NCI-H510A treated with DMSO at 0.1 percent for 48 hours (cell line): ENCODE measurements around the gene ASAP2.

Experiments
- DNase-seq: peaks from one replicate; lab custom pipeline; 2025; lab: John Stamatoyannopoulos, UW

The ASAP2 gene

DNA sequence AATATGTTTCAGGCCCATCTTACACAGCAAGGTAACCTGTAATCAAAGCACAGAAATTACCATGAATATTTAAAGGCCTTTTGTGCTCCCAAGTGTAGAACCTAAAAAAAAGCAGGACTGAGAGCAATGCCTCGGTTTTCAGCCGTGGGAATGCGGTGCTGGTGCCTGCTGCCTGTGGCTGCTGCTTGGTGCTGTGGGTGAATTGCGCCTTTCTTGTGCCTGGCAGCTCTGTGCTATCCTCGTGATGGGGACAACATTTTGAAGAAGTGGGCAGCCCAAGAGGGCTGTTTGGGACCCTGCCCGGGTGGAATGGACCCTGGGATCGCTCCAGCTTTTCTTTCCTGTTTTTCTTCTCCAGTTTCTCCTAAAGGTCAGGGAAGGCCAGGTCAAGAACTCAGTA, 91.2 kb downstream of the ASAP2 start:
- no peak for DNase-seq

DNA sequence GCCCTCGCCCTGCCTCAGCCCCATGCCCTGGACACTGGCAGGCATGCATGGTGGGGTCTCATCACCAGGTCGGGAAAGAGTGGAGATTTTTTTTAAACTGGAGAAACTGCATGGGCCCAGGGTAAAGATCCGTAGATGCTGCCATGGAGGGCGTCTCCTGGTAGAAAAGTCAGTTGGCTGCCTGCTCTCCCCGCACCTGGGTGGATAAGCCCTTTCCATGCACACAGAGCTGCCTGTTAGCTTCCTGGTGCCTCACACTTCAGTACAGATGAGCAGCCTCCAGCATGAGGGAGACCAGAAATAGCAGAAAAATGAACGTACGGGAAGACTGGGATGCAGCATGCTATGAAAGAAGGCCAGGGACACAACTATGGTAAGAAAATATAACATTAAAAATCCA, 92.0 kb downstream of the ASAP2 start:
- DNase-seq = no peak

DNA sequence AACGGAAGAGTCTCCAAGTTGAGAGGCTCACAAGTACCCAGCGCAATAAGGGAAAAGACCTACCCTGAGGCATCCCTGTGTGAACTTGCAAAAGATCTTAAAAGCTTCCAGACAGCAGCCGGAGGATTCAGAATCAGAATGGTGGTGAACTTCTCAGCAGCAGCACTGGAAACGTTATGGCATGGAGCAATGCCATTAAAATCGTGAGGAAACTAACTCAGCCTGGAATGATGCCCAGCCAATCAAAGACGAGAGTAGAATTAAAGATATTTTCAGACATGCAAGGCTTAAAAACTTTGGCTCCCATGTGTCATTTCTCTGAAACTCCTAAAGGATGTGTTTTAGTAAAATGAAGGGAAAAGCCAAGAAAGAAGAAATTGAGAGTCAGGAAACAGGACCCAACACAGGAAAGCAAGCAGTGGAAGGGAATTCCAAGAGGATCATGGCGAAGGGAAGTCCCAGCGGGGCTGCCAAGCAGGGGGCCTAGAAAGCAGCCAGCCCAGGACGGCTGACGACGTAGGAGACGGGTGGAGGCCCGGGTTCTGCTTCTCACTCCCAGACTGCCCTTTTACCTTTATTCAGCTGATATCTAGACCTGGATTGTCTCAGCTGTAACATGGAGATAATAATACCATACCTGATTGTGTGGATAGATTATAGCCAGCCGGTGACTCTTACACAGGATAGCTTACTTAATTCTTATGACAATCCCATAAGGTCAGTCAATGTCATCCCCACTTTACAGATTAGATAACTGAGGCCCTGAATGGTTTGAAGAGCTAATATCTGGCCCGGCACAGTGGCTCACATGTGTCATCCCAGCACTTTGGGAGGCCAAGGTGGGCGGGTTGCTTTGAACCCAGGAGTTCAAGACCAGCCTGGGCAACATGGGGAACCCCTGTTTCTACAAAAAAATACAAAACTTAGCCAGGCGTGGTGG, 92.8 kb downstream of the ASAP2 start:
- DNase-seq = no peak

DNA sequence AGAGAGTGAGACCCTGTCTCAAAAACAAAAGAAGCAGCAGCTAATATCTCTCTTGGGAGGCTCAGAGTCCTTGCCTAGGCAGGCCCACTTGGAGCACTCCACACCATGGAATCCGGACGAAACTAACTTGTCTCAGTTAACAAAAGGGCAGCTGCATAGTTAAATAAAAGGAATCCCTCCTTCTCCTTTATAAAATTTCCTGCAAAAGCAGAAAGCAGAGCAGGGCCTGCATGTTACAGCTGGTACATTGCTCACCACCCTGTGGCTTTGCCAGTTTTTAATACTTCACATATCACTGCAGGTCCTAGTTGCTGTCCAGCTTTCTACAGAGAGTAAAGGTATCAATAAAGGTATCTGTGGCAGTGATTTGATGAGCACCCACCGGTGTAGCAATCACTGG, 93.6 kb downstream of the ASAP2 start:
- no peak for DNase-seq

DNA sequence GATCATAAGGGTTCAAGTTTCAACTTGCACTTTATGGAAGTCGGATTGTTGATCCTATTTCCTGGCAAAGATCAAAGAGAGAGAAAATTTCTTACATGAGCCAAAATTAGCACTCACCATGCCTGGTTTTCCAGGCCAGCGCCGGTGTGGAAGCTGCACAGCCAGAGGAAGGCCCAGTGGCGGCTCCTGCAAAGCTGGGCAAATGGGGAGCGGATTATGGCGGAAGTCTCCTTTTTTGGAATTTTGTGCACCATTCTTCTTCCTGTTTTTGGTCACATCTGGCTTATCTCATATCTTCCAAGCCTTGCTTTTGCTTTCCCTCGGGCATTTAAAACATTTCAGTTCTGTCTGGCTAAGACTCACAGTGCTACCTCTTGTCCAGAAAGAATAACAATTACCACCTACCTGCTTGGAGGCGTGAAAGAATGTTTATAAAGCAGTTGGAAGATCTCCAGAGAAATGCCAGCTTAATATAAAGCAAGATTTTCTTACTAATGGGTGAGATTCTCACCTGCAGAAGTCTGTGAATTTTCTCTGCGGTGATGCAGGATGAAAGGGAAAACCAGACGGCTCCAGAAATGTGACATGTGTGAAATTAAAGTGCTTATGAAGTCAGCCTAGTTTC, 94.3 kb downstream of the ASAP2 start:
- no peak for DNase-seq

DNA sequence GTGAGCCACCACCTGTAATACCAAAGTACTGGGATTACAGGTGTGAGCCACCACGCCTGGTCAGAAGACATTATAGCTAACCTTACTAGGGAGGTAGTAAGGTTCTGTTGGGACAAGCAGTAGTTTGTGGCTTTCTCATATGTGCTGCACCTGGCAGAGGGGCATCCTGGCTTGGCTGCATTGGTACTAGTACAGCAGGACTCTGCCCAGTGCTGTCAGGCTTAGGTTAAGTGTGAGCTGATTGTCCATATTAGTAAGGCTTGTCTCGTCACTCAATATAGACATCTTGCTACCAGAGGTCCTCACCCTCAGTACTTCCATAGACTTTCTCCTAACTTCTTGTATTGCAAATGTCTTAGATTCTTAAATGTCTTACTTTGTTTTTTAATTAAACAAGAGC, 96.1 kb downstream of the ASAP2 start:
- DNase-seq = no peak

DNA sequence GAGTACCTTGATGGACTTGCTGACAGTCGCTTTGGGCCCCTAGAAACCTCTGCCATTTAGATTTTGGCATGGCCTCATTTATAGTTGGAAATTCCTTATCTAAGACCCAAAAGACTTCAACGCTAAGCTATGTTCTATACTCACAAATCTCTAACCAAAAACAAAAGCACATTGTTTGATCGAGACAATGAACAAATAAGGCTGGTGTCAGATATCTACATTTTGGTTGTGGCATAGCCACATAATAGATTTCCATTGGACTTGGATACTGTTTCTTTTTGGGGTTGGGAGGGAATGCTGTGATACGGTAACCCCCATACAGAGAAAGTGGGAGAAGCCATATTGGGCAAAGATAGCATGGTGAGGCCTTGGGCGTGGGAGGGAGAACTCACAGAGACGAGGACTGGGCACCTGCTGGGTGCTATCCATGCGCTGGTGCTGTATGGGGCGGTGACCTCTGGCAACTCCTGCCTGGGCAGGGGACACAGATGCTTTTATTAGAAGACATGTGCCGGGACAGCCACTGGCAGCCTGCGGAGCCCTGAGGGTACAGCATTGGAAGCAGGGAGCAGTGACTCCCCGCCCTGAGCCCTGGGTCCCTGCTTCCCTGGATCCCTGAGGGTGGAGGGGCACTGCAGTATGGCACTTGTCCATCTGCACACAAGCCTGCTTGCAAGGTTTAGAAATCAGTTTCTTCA, 97.1 kb downstream of the ASAP2 start:
- DNase-seq = no peak

DNA sequence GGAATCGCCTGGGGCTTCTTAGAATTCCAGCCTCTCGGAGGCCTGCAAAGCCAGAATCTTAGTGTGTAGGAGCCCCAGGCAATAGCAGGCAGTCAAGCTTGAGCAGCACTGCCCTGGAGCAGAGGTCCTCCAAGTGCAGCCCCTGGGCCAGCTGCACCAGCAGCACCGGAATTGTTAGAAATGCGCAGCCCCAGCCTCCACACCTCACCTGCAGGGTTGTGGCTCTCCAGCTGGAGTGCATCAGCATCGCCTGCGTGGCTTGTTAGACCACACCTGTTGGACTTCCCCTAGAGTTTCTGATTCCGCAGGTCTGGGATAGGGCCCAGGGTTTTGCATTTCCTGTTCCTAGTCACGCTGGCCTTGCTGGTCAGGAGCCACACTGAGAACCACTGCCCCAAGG, 100.3 kb downstream of the ASAP2 start:
- DNase-seq = no peak

DNA sequence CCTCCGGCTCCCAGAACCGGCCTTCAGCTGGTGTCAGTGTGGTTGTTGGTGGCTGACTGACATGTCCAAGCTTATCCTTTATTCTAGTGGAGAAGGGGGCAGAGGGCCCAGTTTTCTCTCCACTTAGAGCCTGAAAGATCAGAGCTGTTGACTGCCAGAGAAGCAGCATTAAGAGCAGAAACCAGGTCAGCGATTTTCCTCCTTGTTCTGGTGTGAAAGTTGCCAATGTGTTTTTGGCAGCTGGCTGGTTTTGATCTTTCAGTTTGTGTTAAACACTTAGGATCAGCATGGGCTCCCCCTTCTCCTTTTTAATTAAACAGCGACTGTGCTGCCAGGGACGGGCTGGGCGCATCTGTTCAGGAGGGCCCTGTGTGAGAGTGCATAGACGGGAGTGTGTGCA, 100.9 kb downstream of the ASAP2 start:
- DNase-seq = no peak

DNA sequence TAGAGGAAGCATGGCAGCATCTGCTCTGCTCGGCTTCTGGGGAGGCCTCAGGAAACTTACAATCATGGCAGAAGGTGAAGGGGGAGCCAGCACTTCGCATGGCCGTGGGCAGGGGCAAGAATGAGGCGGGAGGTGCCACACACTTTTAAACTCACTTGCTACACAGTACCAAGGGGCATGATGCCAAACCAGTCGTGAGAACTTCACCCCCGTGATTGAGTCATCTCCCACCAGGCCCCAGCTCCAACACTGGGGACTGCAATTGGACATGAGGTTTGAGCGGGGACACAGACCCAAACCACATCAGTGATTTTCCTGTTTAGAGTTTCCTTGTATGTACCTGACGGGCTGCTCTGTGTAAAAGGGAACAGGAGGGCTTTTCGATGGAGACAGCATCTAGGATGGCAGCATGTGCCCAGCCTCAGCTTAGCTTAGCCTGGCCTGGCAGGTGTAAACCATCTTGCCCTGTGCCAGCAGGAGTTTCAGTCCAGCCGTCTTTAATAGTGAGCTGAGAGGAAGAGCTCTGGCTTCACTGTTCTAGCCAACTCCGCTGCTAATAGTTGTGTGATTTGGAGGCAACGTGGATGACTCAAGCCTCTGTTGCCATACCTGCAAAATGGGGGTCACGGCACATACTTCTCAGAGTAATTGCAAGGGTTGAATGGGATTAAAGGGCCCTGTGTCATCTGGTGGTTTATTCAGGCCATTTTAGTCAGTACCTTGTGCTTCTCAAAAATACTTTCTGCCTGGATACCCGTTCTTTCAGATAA, 101.8 kb downstream of the ASAP2 start:
- DNase-seq = no peak

DNA sequence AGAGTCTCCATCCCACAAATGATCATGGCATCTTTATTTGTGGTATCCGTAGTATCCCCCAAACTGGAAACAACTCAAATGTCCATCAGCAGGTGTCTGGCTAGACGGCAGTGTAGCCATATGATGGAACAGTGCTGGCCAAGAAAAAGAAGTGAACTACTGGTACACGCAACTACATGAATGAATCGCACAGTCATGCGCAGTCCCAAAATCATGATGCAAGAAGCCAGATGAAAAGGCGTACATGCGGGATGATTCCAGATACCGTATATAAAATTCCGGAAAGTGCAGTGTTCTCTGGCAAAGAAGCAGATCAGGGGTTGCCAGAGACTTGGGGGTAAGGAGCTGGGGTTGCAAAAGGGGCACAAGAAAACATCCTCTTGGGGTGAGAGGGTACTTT, 102.5 kb downstream of the ASAP2 start:
- no peak for DNase-seq

DNA sequence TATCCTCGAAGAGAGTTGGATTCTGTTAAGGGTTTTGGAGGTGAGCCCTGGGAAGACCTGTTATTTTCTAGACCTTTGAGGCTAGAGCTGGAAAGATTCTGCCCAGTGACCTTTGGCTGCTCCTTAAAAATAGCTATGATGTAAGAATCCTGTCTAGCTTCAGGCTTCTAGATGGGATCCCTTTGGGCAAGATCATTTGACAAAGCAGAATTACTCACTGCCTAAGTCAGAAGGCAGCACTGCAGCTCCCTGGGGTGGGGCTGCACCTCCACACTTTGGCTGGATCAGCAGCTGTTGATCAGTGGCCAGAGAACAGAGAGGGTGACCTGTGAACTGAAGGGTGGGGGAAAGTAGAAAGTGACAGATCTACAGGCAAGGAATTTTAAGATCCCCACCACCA, 103.8 kb downstream of the ASAP2 start:
- DNase-seq = no peak

DNA sequence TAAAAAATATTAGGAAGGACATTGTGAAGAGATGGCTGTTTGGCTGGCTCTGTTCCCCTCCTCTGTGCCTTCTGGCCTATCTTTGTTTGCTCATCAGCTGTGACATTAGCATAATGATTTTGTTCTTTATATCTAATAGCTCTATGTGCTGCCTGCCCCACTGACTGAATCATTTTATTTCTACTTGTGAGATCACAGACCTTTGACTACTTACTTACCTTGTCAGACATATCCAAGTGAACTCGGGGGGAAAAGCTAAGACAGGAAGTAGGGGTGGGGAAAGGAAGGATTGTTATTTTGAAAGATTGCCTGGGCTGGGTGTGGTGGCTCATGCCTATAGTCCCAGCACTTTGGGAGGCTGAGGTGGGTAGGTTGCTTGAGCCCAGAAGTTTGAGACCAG, 104.2 kb downstream of the ASAP2 start:
- no peak for DNase-seq

DNA sequence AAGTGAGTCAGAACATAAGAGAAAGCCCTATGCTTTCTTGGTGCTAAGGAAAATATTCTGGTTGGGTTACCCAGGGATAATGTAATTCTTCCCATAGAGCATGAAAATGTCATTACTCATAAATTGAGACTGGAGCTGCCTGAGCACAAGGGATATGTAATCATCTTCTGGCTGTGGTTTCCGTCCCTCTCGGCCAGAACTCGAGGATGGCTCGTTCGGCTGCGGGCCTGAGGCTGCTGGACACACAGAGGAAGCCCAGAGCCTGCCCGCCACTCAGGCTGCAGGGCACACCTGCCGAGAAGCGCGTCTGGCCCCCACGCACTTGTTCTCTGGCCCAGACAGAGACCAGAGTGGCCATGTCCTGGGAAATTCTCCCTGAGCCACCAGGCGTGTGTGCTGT, 104.9 kb downstream of the ASAP2 start:
- DNase-seq = no peak

DNA sequence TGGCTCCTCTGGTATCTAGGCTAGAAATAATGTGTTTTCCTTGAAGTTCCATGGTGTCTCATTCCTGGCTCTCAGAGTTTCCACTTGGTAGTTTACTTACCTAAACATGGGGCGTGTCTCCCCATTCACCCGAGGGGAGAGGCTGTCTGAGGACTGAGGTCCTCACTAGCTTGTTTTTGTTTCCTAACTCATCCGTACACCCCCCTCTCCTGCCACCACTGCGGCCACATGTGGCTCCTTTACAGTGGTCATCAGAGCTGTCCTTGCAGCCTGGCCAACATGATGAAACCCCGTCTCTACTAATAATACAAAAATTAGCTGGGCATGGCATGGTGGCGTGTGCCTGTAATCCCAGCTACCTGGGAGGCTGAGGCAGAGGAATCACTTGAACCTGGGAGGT, 106.0 kb downstream of the ASAP2 start:
- DNase-seq = no peak

DNA sequence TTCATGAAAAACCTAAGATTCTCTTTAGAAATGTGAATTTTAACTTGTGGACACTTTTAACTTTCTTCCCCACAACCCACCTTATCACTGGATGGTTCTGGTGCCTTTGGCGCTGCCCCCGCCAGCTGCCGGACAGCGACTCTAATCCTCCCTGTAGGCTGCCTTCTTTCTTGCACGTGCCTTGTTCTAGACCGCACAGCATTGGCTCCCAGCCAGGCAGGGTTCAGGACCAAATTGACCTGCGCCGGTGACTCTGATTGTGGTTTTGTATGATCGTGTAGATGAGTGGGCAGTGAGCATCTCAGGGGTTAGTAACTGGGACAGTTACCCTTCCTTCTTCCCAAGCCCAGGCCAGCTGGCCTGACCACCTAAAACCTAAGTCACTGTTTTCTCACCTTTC, 106.8 kb downstream of the ASAP2 start:
- no peak for DNase-seq

DNA sequence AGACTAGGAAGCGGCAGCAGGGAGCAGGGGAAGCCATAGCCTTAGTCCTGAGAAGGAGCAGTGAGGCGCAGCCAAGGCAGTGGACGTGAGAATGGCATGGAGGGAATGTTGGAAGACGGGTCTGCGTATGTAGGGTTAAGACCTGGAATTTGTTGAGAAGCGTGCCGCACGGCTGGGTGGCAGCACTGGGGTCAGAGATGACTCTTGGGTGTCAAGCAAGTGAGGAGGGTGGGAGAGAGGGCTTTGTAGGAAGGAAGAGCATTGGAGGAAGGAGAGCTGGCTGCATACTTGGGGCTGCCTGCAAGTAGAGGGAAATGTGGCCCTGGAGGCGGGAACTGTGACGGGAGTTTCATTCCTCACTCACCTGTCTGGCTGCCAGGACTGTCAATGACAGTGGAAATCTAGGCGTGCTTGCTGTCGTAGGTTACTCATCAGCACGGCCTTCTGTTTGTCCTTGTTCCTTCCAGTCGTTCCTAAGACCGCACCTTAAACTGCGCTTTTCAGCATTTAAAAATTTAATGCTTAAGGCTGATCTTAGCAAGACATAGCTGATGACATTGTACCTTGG, 108.8 kb downstream of the ASAP2 start:
- no peak for DNase-seq

DNA sequence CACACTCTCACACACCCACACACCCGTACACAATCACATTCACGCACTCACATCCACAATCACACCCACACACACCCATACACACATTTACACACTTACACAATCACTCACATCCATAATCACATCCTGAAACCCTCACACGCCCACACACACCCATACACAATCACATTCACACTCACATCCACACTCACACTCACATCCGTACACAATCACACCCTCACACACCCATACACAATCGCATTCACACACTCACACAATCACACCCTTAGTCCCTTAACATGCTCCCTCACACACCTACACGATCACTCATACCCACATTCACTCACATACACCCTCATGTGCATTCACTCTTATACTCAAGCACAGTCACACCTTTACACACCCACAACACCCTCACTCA, 110.9 kb downstream of the ASAP2 start:
- DNase-seq = no peak

DNA sequence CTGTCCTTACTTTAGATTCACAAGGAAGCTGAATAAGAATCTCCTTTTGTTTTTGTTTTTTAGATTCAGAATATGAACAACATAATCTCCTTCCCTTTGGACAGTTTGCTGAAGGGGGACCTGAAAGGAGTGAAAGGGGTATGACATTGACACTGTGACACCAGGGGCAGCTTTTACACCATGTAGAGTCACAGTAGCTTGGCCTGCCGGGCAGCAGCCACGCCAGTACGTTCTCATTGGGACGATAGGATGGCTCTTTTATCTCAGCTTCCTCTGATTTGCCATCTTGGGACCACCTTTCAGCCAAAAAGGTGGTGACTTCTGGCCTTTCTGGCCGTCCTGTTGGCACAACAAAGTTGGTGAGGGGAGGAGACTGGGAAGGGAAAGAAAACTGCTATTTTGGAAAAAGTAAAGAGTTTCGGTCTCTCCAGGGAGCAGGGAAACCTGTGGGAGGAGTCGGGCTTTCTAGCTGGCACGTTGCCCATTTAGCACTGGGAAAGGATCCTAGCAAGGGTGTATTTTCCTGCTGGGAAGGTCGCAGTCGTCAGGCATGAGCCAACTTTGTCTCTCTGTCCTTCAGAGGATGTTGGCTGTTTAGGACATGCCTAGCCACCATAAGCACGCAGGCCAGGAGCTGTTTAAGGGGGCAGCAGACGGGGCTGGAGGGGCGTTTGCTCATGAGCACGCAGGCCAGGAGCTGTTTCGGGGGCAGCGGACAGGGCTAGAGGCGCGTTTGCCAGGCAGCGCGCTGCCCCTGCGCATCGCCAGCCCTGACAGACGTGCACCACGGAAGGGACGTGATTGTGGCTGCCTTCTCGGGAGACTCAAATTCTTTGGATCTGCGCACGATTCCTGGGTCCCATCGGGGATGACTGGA, 112.1 kb downstream of the ASAP2 start:
- peak; percentile 42 for DNase-seq

DNA sequence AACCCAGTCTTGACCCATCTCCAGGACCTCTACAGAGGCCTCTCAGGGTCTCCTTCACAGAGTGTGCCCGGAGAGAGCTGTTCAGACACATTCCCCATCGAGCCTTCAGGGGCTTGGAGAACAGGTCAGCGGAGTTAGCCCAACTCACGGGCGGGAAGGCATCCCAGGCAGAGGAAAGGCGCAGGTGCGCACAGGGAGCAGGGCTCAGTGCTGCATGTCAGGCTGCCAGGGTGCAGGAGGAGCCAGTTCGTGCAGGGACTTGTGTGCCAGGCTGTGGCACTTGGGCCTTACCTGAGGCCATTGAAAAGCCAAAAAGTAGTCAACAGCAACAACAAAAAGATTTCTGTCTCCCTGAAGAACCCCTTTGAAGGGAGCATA, 112.7 kb downstream of the ASAP2 start:
- DNase-seq = no peak

DNA sequence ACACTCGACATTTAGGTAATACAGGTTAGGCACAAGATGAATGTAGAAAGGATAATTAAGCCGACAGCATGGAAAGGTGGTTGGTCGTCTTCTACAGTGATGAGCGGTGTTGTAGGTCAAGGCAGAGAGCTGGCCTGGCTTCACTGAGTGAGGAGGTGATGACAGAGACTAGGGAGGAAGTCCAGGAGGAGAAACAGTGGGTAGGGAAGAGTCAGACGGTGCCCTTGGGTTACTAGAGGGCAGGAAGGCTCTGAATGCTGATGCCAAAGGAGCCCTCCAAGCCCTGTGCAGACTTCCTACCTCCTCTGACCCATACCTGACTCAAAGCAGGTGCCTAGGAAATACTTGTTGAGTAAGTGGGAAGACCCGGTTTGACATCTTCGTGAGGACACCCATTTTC, 116.0 kb downstream of the ASAP2 start:
- no peak for DNase-seq
